SK-N-SH (cell line): ENCODE data around the gene TRA2B.

Experiments used
- CHD2 ChIP-seq: fragments of 150-350 bp; IDR thresholded peaks from 2 replicates; pipeline ENCODE4 v1.6.1; 2018; ENCODE audit warnings: low read length; ENCODE audit not compliant: partially characterized antibody
- CTCF ChIP-seq: fragments of 200-600 bp; sonication (generic); IDR thresholded peaks from 2 replicates; pipeline ENCODE4 v1.6.1; 2017; ENCODE audit warnings: antibody characterized with exemption, mild to moderate bottlenecking, moderate library complexity
- EP300 ChIP-seq, 2 experiments: IDR thresholded peaks; 2 replicates each; pipeline versions ENCODE4 v1.4.0 to v1.6.1; 2012; ENCODE audit warnings: borderline replicate concordance in 1 of 2, low read depth in 1 of 2, low read length in 1 of 2
- GATA2 ChIP-seq: sonication (generic); formaldehyde crosslinking; IDR thresholded peaks from 2 replicates; pipeline ENCODE4 v1.5.0; 2020; ENCODE audit warnings: mild to moderate bottlenecking, missing genetic modification reagents
- IRF3 ChIP-seq: fragments of 150-350 bp; IDR thresholded peaks from 2 replicates; pipeline ENCODE4 v1.6.1; 2016; ENCODE audit warnings: mild to moderate bottlenecking, low read depth, low read length
- MAX ChIP-seq: IDR thresholded peaks from 2 replicates; pipeline ENCODE4 v1.4.0; 2012; ENCODE audit warnings: low read depth
- NFIC ChIP-seq: IDR thresholded peaks from 2 replicates; pipeline ENCODE4 v1.4.0; 2012; ENCODE audit warnings: borderline replicate concordance
- POLR2AphosphoS5 ChIP-seq: IDR thresholded peaks from 2 replicates; pipeline ENCODE4 v1.6.1; 2012; ENCODE audit warnings: low read depth, low read length
- RCOR1 ChIP-seq: fragments of 150-350 bp; IDR thresholded peaks from 2 replicates; pipeline ENCODE4 v1.6.1; 2017; ENCODE audit warnings: antibody characterized with exemption, low read length
- TAF1 ChIP-seq: IDR thresholded peaks from 2 replicates; pipeline ENCODE4 v1.6.1; 2012; ENCODE audit warnings: low read depth, mild to moderate bottlenecking, low read length, moderate library complexity, borderline replicate concordance
- USF2 ChIP-seq: fragments of 150-350 bp; IDR thresholded peaks from 2 replicates; pipeline ENCODE4 v1.6.1; 2017; ENCODE audit warnings: antibody characterized with exemption, low read length, low read depth, borderline replicate concordance

- TF ChIP-seq CTCF (no peak), POLR2AphosphoS5 (no peak), TAF1 (no peak), MAX (no peak), EP300 (IDR thresholded peaks at IDR 0.05; ENCODE audit: borderline replicate concordance in 1 of 2, low read depth in 1 of 2, low read length in 1 of 2) (no peak), USF2 (no peak), GATA2 (CRISPR knock-in tag) (no peak), NFIC (no peak), RCOR1 (no peak), IRF3 (no peak), CHD2 (no peak)
These were observed 22.9 kb upstream of the TRA2B start for GRCh38 chr3:185960522-185961288.
